Activated T-cell treated with anti-CD3 and anti-CD28 coated beads, Interleukin-2, amount 50 U/mL, for 4 hours (primary cell): ENCODE measurements around the gene MKKS. TPM values are rescaled to one million over a fixed set of nuclear protein-coding genes. Genes with fewer than 3 reads are reported as not detected.
A peak's percentile ranks its signal among the peaks of the same experiment; 100 is the strongest.

Experiments used
- ATAC-seq, 2 donors: fragments of 200-7000 bp; cut with Tn5 transposase; one replicate each; pipeline ENCODE4 v1.10.0; 2021
- DNase-seq: peaks from one replicate; pipeline ENCODE4 v3.0.0-alpha.2; 2020
- H3K27me3 Mint-ChIP-seq: one replicate; pipeline ENCODE4 v1.8.0; 2021; ENCODE audit warnings: low read depth, mixed read lengths
- H3K36me3 Mint-ChIP-seq: one replicate; pipeline ENCODE4 v1.8.0; 2022; ENCODE audit warnings: mixed read lengths; ENCODE audit not compliant: insufficient read depth
- H3K4me1 Mint-ChIP-seq: one replicate; pipeline ENCODE4 v1.8.0; 2021; ENCODE audit warnings: low read depth, mixed read lengths
- H3K4me3 Mint-ChIP-seq: one replicate; pipeline ENCODE4 v1.8.0; 2021; ENCODE audit warnings: mild to moderate bottlenecking, moderate library complexity, mixed read lengths
- H3K9me3 Mint-ChIP-seq: one replicate; pipeline ENCODE4 v1.8.0; 2021; ENCODE audit warnings: mixed read lengths
- total RNA-seq, 3 donors: library from RNA; stranded (reverse); gene quantifications; one replicate each; pipeline ENCODE4 v1.2.1, GENCODE V29; 2021

MKKS gene
- total RNA-seq, 3 donors from 2014 or later = 5.5 to 6.2 (median 6.0) TPM

GRCh38 chr20:10466855-10467254 lies 32.8 kb upstream of the MKKS start:
- Mint-ChIP-seq H3K4me1 (peaks cover 11% of the 10 kb centered on the region), H3K36me3 (peaks cover 11% of the 10 kb centered on the region), H3K9me3 (peaks cover 3% of the 10 kb centered on the region), H3K27me3 (no peaks in the 10 kb centered on the region), H3K4me3 (no peak overlapping the region)
- ATAC-seq (no peak), DNase-seq (no peak)

- Mint-ChIP-seq H3K36me3 (peaks cover 11% of the 10 kb centered on the region), H3K4me1 (peaks cover 13% of the 10 kb centered on the region), H3K9me3 (peaks cover 3% of the 10 kb centered on the region), H3K4me3 (no peak overlapping the region), H3K27me3 (no peaks in the 10 kb centered on the region)
- no peak for ATAC-seq
- no peak for DNase-seq
Measured at GRCh38 chr20:10466325-10466724, 32.3 kb upstream of the MKKS start.

- H3K9me3 Mint-ChIP-seq = peaks cover 3% of the 10 kb centered on the region
- DNase-seq (no peak), ATAC-seq (no peak)
- H3K36me3 Mint-ChIP-seq = peaks cover 17% of the 10 kb centered on the region
- peaks cover 16% of the 10 kb centered on the region for H3K4me1 Mint-ChIP-seq
- no peak overlapping the region for H3K4me3 Mint-ChIP-seq
- H3K27me3 Mint-ChIP-seq = no peaks in the 10 kb centered on the region
Measured at GRCh38 chr20:10465135-10465534, 31.1 kb upstream of the MKKS start.

- Mint-ChIP-seq H3K9me3 (peaks cover 3% of the 10 kb centered on the region), H3K27me3 (no peaks in the 10 kb centered on the region), H3K4me1 (peaks cover 13% of the 10 kb centered on the region), H3K4me3 (no peak overlapping the region), H3K36me3 (peaks cover 28% of the 10 kb centered on the region)
- no peak for DNase-seq
- no peak for ATAC-seq
Measured at GRCh38 chr20:10463622-10464021, 29.6 kb upstream of the MKKS start.

- Mint-ChIP-seq H3K4me3 (no peak overlapping the region), H3K9me3 (peaks cover 5% of the 10 kb centered on the region), H3K27me3 (no peaks in the 10 kb centered on the region), H3K36me3 (peaks cover 32% of the 10 kb centered on the region), H3K4me1 (peaks cover 9% of the 10 kb centered on the region)
- ATAC-seq (no peak), DNase-seq (no peak)
Measured at GRCh38 chr20:10462516-10462915, 28.5 kb upstream of the MKKS start.

- no peak for DNase-seq
Measured at GRCh38 chr20:10461495-10461894, 27.5 kb upstream of the MKKS start.

GRCh38 chr20:10454151-10454750 lies 20.2 kb upstream of the MKKS start:
- H3K4me1 Mint-ChIP-seq = peaks cover 16% of the 10 kb centered on the region
- H3K9me3 Mint-ChIP-seq = peaks cover 9% of the 10 kb centered on the region
- peaks cover 13% of the 10 kb centered on the region for H3K36me3 Mint-ChIP-seq
- no peak overlapping the region for H3K4me3 Mint-ChIP-seq
- ATAC-seq (no peak), DNase-seq (no peak)
- no peaks in the 10 kb centered on the region for H3K27me3 Mint-ChIP-seq

More at GRCh38 chr20:10461495-10461894, 27.5 kb upstream of the MKKS start:
- Mint-ChIP-seq H3K4me1 (peaks cover 9% of the 10 kb centered on the region), H3K27me3 (no peaks in the 10 kb centered on the region), H3K36me3 (peaks cover 32% of the 10 kb centered on the region), H3K4me3 (no peak overlapping the region), H3K9me3 (peaks cover 12% of the 10 kb centered on the region)
- no peak for ATAC-seq

GRCh38 chr20:10453241-10453640 lies 19.2 kb upstream of the MKKS start:
- Mint-ChIP-seq H3K36me3 (peaks cover 6% of the 10 kb centered on the region), H3K27me3 (no peaks in the 10 kb centered on the region), H3K4me3 (no peak overlapping the region), H3K4me1 (peaks cover 16% of the 10 kb centered on the region), H3K9me3 (peaks cover 9% of the 10 kb centered on the region)
- DNase-seq (no peak), ATAC-seq (peak in 1 of 2 donors; percentile 67)

GRCh38 chr20:10449270-10449669 lies 15.2 kb upstream of the MKKS start:
- no peak for ATAC-seq
- Mint-ChIP-seq H3K27me3 (no peaks in the 10 kb centered on the region), H3K4me1 (peaks cover 34% of the 10 kb centered on the region)

GRCh38 chr20:10448270-10449156 lies 14.5 kb upstream of the MKKS start:
- DNase-seq (no peak), ATAC-seq (no peak)
- no peaks in the 10 kb centered on the region for H3K9me3 Mint-ChIP-seq
- H3K27me3 Mint-ChIP-seq = no peaks in the 10 kb centered on the region
- no peak overlapping the region for H3K4me3 Mint-ChIP-seq
- H3K4me1 Mint-ChIP-seq = peaks cover 26% of the 10 kb centered on the region
- peaks cover 5% of the 10 kb centered on the region for H3K36me3 Mint-ChIP-seq

More at GRCh38 chr20:10449270-10449669, 15.2 kb upstream of the MKKS start:
- Mint-ChIP-seq H3K36me3 (peaks cover 5% of the 10 kb centered on the region), H3K9me3 (no peaks in the 10 kb centered on the region), H3K4me3 (no peak overlapping the region)
- DNase-seq = no peak

- H3K4me1 Mint-ChIP-seq = peaks cover 18% of the 10 kb centered on the region
Measured at GRCh38 chr20:10447028-10447427, 13.0 kb upstream of the MKKS start.

GRCh38 chr20:10445758-10446157 lies 11.7 kb upstream of the MKKS start:
- Mint-ChIP-seq H3K27me3 (no peaks in the 10 kb centered on the region), H3K9me3 (no peaks in the 10 kb centered on the region), H3K36me3 (peaks cover 8% of the 10 kb centered on the region), H3K4me3 (no peak overlapping the region), H3K4me1 (peaks cover 18% of the 10 kb centered on the region)
- no peak for ATAC-seq
- DNase-seq = no peak

More at GRCh38 chr20:10447028-10447427, 13.0 kb upstream of the MKKS start:
- ATAC-seq (peak; percentile 94 to 98), DNase-seq (peak; percentile 30)
- Mint-ChIP-seq H3K27me3 (no peaks in the 10 kb centered on the region), H3K9me3 (no peaks in the 10 kb centered on the region), H3K4me3 (peak overlapping the region; percentile 59), H3K36me3 (peaks cover 8% of the 10 kb centered on the region)

- Mint-ChIP-seq H3K27me3 (no peaks in the 10 kb centered on the region), H3K36me3 (peaks cover 4% of the 10 kb centered on the region), H3K4me3 (no peak overlapping the region), H3K9me3 (no peaks in the 10 kb centered on the region), H3K4me1 (peaks cover 18% of the 10 kb centered on the region)
- no peak for DNase-seq
- ATAC-seq = no peak
Measured at GRCh38 chr20:10443936-10444335, 9.9 kb upstream of the MKKS start.

- peaks cover 3% of the 10 kb centered on the region for H3K36me3 Mint-ChIP-seq
Measured at GRCh38 chr20:10438217-10438616, 4.2 kb upstream of the MKKS start.

More at GRCh38 chr20:10438217-10438616, 4.2 kb upstream of the MKKS start:
- H3K27me3 Mint-ChIP-seq = no peaks in the 10 kb centered on the region
- no peaks in the 10 kb centered on the region for H3K9me3 Mint-ChIP-seq
- DNase-seq (no peak), ATAC-seq (no peak)
- no peak overlapping the region for H3K4me3 Mint-ChIP-seq
- peaks cover 23% of the 10 kb centered on the region for H3K4me1 Mint-ChIP-seq
